Liver (tissue), 9 donors: Measurements from ENCODE around the gene TSPAN12. TPM values are rescaled to one million over a fixed set of nuclear protein-coding genes. Genes with fewer than 3 reads are reported as not detected.

Experiments
- DNase-seq: peaks from one replicate; pipeline ENCODE4 v3.0.0-alpha.2; 2017; ENCODE audit warnings: low spot score
- H3K27ac ChIP-seq, 2 donors: one replicate each; pipeline ENCODE4 v1.7.0; 2013; ENCODE audit warnings: inconsistent platforms in 2 of 2, low read length in 2 of 2, control low read depth in 1 of 2, low read depth in 1 of 2, mild to moderate bottlenecking in 1 of 2
- H3K27me3 ChIP-seq, 4 donors: one replicate each; pipeline versions ENCODE4 v1.6.1 to v1.7.0; 2013; ENCODE audit warnings: low read length in 3 of 4, inconsistent platforms in 1 of 4, mild to moderate bottlenecking in 1 of 4, moderate library complexity in 1 of 4; ENCODE audit not compliant: control insufficient read depth in 4 of 4, insufficient read depth in 4 of 4
- H3K36me3 ChIP-seq, 4 donors: one replicate each; pipeline versions ENCODE4 v1.6.1 to v1.7.0; 2013; ENCODE audit warnings: low read length in 3 of 4, mild to moderate bottlenecking in 3 of 4, low read depth in 1 of 4, moderate library complexity in 1 of 4; ENCODE audit not compliant: control insufficient read depth in 4 of 4, insufficient read depth in 3 of 4
- H3K4me1 ChIP-seq, 4 donors: one replicate each; pipeline versions ENCODE4 v1.6.1 to v1.7.0; 2013; ENCODE audit warnings: low read length in 3 of 4, mild to moderate bottlenecking in 3 of 4, moderate library complexity in 1 of 4; ENCODE audit not compliant: control insufficient read depth in 4 of 4, insufficient read depth in 4 of 4
- H3K4me3 ChIP-seq, 3 donors: one replicate each; pipeline versions ENCODE4 v1.6.1 to v1.7.0; 2013; ENCODE audit warnings: low read length in 3 of 3, control low read depth in 1 of 3, low read depth in 1 of 3, mild to moderate bottlenecking in 1 of 3
- H3K9ac ChIP-seq, 2 donors: one replicate each; pipeline ENCODE4 v1.7.0; 2013; ENCODE audit warnings: low read length in 2 of 2, mild to moderate bottlenecking in 2 of 2, moderate library complexity in 2 of 2, control low read depth in 1 of 2, low read depth in 1 of 2
- H3K9me3 ChIP-seq, 4 donors: one replicate each; pipeline versions ENCODE4 v1.6.1 to v1.7.0; 2013; ENCODE audit warnings: low read length in 3 of 4; ENCODE audit not compliant: control insufficient read depth in 4 of 4
- CTCF ChIP-seq: fragments of 150-350 bp; IDR thresholded peaks from 2 replicates; pipeline ENCODE4 v1.5.1; 2017; ENCODE audit warnings: improper control_type of control experiment, low read depth, low read length; ENCODE audit not compliant: missing input control
- EGR1 ChIP-seq, 2 donors: IDR thresholded peaks; 2 replicates each; pipeline ENCODE4 v1.6.1; 2016 to 2018; ENCODE audit warnings: antibody characterized with exemption in 2 of 2, low read depth in 2 of 2
- FOXA1 ChIP-seq: IDR thresholded peaks from 2 replicates; pipeline ENCODE4 v1.6.1; 2016; ENCODE audit warnings: antibody characterized with exemption
- FOXA2 ChIP-seq: IDR thresholded peaks from 2 replicates; pipeline ENCODE4 v1.6.1; 2016; ENCODE audit warnings: antibody characterized with exemption
- GABPA ChIP-seq, 2 donors: IDR thresholded peaks in 1 of 2; conservative IDR thresholded peaks in 1 of 2; 2 replicates each; pipeline ENCODE4 v1.6.1; 2016; ENCODE audit warnings: antibody characterized with exemption in 2 of 2, mild to moderate bottlenecking in 1 of 2, moderate library complexity in 1 of 2
- HNF4A ChIP-seq, 2 donors: conservative IDR thresholded peaks; 2 replicates each; pipeline ENCODE4 v1.6.1; 2016; ENCODE audit warnings: antibody characterized with exemption in 2 of 2, mild to moderate bottlenecking in 2 of 2
- HNF4G ChIP-seq: IDR thresholded peaks from 2 replicates; pipeline ENCODE4 v1.6.1; 2016; ENCODE audit warnings: antibody characterized with exemption
- JUND ChIP-seq, 2 donors: IDR thresholded peaks; 2 replicates each; pipeline ENCODE4 v1.6.1; 2016; ENCODE audit warnings: antibody characterized with exemption in 2 of 2
- MAX ChIP-seq: IDR thresholded peaks from 2 replicates; pipeline ENCODE4 v1.6.1; 2016; ENCODE audit warnings: antibody characterized with exemption
- NR2F2 ChIP-seq: IDR thresholded peaks from 2 replicates; pipeline ENCODE4 v1.6.1; 2016; ENCODE audit warnings: antibody characterized with exemption
- RAD21 ChIP-seq, 2 donors: IDR thresholded peaks; 2 replicates each; pipeline ENCODE4 v1.6.1; 2016; ENCODE audit warnings: antibody characterized with exemption in 2 of 2, mild to moderate bottlenecking in 2 of 2
- REST ChIP-seq: IDR thresholded peaks from 2 replicates; pipeline ENCODE4 v1.6.1; 2016; ENCODE audit warnings: antibody characterized with exemption, mild to moderate bottlenecking
- RXRA ChIP-seq, 2 donors: IDR thresholded peaks; 2 replicates each; pipeline ENCODE4 v1.6.1; 2017 to 2018; ENCODE audit warnings: antibody characterized with exemption in 2 of 2, mild to moderate bottlenecking in 1 of 2
- SP1 ChIP-seq: IDR thresholded peaks from 2 replicates; pipeline ENCODE4 v1.6.1; 2018; ENCODE audit warnings: antibody characterized with exemption, mild to moderate bottlenecking
- TAF1 ChIP-seq: conservative IDR thresholded peaks from 2 replicates; pipeline ENCODE4 v1.6.1; 2016; ENCODE audit warnings: antibody characterized with exemption, mild to moderate bottlenecking
- YY1 ChIP-seq: IDR thresholded peaks from 2 replicates; pipeline ENCODE4 v1.6.1; 2016; ENCODE audit warnings: antibody characterized with exemption, mild to moderate bottlenecking
- ZBTB33 ChIP-seq: IDR thresholded peaks from 2 replicates; pipeline ENCODE4 v1.6.1; 2016; ENCODE audit warnings: antibody characterized with exemption
- WGBS: extraction: QIAGEN DNeasy Blood & Tissue Kit; methylation state at CpG from one replicate; pipeline ENCODE4 v1.1.7; 2013; 5-methylcytosine and 5-hydroxymethylcytosine counted together
- polyA plus RNA-seq, 2 donors: library from polyadenylated mRNA; stranded (reverse) in 1 of 2; unstranded in 1 of 2; fragments of 200-250 nt in 1 of 2; fragments of >200 nt in 1 of 2; fragmentation: Nextera tagmentation in 1 of 2; extraction: Ambion mirVana in 1 of 2; gene quantifications; one replicate each; pipeline versions ENCODE4 v1.2.1 to v1.2.3, GENCODE V29; 2013 to 2015
- total RNA-seq, 2 donors: library from RNA; depleted of rRNA; stranded (reverse); fragments of >200 nt; gene quantifications; one replicate each; pipeline ENCODE4 v1.2.3, GENCODE V29; 2014
- donor health status: healthy.
- donor health status: healthy.
- donor health status: healthy.
- donor health status: healthy.
- donor health status: healthy.

The TSPAN12 gene
- total and polyA plus RNA-seq, 4 donors = 10.6 to 21.5 (median 14.9) TPM

GRCh38 chr7:120829487-120829886, 28.5 kb downstream of the TSPAN12 start:
- Histone ChIP-seq H3K27me3 (no peaks in the 10 kb centered on the region), H3K27ac (peak overlapping the region; percentile 49 to 52), H3K4me1 (peaks cover 0 to 29% (median 7%) of the 10 kb centered on the region in 4 donors), H3K9ac (peak overlapping the region; percentile 6 to 55), H3K4me3 (peak overlapping the region; percentile 25 to 39 (median 35)), H3K36me3 (no peaks in the 10 kb centered on the region), H3K9me3 (no peaks in the 10 kb centered on the region)
- TF ChIP-seq JUND (IDR thresholded peaks at IDR 0.05) = peak in 1 of 2 donors; percentile 36
- TF ChIP-seq MAX = peak; percentile 58
- no peak for TF ChIP-seq CTCF
- no peak for TF ChIP-seq NR2F2
- TF ChIP-seq FOXA2 = no peak
- TF ChIP-seq TAF1 = peak; percentile 24
- TF ChIP-seq RAD21 (IDR thresholded peaks at IDR 0.05) = no peak
- TF ChIP-seq SP1 = peak; percentile 55
- peak; percentile 71 to 84 for TF ChIP-seq HNF4A (conservative IDR thresholded peaks at IDR 0.05)
- peak; percentile 48 for TF ChIP-seq REST
- peak; percentile 37 for TF ChIP-seq ZBTB33
- TF ChIP-seq GABPA (IDR thresholded peaks at IDR 0.05 in 1 of 2, conservative IDR thresholded peaks at IDR 0.05 in 1 of 2) = no peak
- no peak for TF ChIP-seq EGR1 (IDR thresholded peaks at IDR 0.05; ENCODE audit: low read depth in 2 of 2)
- TF ChIP-seq RXRA (IDR thresholded peaks at IDR 0.05) = peak; percentile 27 to 56
- TF ChIP-seq YY1 = peak; percentile 72
- DNase-seq = no peak
- WGBS = 37% methylated on average over 2 of the region's 2 CpGs

- Histone ChIP-seq H3K27me3 (no peaks in the 10 kb centered on the region), H3K27ac (peak overlapping the region in 1 of 2 donors; percentile 52), H3K4me1 (peaks cover 5 to 32% (median 7%) of the 10 kb centered on the region in 4 donors), H3K4me3 (no peak overlapping the region), H3K9me3 (no peaks in the 10 kb centered on the region), H3K36me3 (no peaks in the 10 kb centered on the region), H3K9ac (no peak overlapping the region)
- TF ChIP-seq JUND (IDR thresholded peaks at IDR 0.05) = no peak
- no peak for TF ChIP-seq MAX
- no peak for TF ChIP-seq HNF4A (conservative IDR thresholded peaks at IDR 0.05)
- TF ChIP-seq EGR1 (IDR thresholded peaks at IDR 0.05; ENCODE audit: low read depth in 2 of 2) = no peak
- no peak for TF ChIP-seq RXRA (IDR thresholded peaks at IDR 0.05)
- TF ChIP-seq HNF4G = no peak
- no peak for TF ChIP-seq TAF1
- TF ChIP-seq FOXA1 = no peak
- 69% methylated on average over 2 of the region's 2 CpGs for WGBS
- no peak for DNase-seq
Measured at GRCh38 chr7:120828528-120828927, 29.4 kb downstream of the TSPAN12 start.
